ENCODE measurements around the gene SHLD1. TPM values are rescaled to one million over a fixed set of nuclear protein-coding genes. Genes with fewer than 3 reads are reported as not detected.
A peak's percentile ranks its signal among the peaks of the same experiment; 100 is the strongest.
"Not testable (repeated sequence)": the region's sequence is repeated elsewhere in the genome, so short reads cannot be mapped to it uniquely, and the experiment has no call there.

The SHLD1 gene
- total RNA-seq, 1 experiment from 2014 or later: 5.9 TPM

DNA sequence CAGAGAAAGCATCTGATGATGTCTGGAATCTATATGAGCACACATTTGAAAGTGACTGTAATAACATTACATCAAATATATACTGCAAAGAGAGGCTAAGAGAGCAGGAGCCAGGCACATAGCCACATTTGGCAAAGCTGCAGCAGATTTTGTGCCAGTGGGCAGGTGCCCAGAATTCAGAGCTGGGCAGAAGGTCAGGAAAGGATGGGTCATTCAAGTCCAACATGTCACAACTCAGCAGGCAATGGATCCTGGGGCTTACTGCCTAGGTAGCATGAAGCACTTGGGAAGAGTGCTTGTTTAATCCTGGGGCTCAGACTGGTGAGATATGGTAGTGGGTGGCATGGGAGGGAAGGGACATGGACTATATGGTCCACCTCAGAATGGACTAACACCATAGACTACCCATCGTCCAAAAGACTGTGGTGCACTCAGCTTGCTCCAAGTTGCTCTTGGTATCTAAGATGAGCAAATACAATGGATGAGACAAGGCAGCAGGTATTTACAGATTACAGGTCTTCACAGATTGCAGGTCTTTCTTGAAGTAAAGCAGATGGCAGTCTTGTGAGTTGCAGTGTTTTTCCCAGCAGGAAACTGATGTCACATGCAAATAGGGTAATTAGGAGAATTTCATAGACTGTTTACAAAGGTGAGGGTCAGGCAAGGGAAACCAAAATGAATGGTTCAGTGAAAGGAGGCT lies 31.2 kb upstream of the SHLD1 start:
- H3K9me3 ChIP-seq (ENCODE audit: insufficient read depth, low read depth): peaks cover 7% of the 10 kb centered on the region; the same call in 1 of the 2 replicates
- no peaks in the 10 kb centered on the region for H3K79me2 ChIP-seq (ENCODE audit: low read depth)
- H3F3A ChIP-seq (ENCODE audit: insufficient read depth, low read depth): peaks cover 38% of the 10 kb centered on the region
- intact Hi-C loops (cut with micrococcal nuclease; ENCODE audit: unreplicated experiment): loop anchor here (5.0 kb wide), 1 partner anchor 68 kb away; no protein-coding TSS in a partner anchor
- no peaks in the 10 kb centered on the region for H4K20me1 ChIP-seq (ENCODE audit: insufficient read depth)
- H3K36me3 ChIP-seq (ENCODE audit: low read depth): no peaks in the 10 kb centered on the region
- TF ChIP-seq, protein P1, sequence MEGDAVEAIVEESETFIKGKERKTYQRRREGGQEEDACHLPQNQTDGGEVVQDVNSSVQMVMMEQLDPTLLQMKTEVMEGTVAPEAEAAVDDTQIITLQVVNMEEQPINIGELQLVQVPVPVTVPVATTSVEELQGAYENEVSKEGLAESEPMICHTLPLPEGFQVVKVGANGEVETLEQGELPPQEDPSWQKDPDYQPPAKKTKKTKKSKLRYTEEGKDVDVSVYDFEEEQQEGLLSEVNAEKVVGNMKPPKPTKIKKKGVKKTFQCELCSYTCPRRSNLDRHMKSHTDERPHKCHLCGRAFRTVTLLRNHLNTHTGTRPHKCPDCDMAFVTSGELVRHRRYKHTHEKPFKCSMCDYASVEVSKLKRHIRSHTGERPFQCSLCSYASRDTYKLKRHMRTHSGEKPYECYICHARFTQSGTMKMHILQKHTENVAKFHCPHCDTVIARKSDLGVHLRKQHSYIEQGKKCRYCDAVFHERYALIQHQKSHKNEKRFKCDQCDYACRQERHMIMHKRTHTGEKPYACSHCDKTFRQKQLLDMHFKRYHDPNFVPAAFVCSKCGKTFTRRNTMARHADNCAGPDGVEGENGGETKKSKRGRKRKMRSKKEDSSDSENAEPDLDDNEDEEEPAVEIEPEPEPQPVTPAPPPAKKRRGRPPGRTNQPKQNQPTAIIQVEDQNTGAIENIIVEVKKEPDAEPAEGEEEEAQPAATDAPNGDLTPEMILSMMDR (conservative IDR thresholded peaks at IDR 0.05): no peak
- no peak for TF ChIP-seq EZH2 (IDR thresholded peaks at IDR 0.05; ENCODE audit: low read depth)
- ChIA-PET CTCF (no interaction called here), POLR2A (ENCODE audit: unreplicated experiment) (no interaction called here)
- H3K27me3 ChIP-seq (ENCODE audit: insufficient read depth, low read depth): no peaks in the 10 kb centered on the region
- no peak overlapping the region for H3K27ac ChIP-seq
- no peak for DNase-seq
- H3K4me2 ChIP-seq: no peak overlapping the region
- H2AFZ ChIP-seq: no peak overlapping the region
- no peaks in the 10 kb centered on the region for H3K9me2 ChIP-seq (ENCODE audit: insufficient read depth)
- BruUV-seq (replicated peaks): no TSS peak
- peaks cover 31% of the 10 kb centered on the region for H3K4me1 ChIP-seq (replicated peaks; ENCODE audit: insufficient read depth)
- no peak overlapping the region for H3K4me3 ChIP-seq

DNA sequence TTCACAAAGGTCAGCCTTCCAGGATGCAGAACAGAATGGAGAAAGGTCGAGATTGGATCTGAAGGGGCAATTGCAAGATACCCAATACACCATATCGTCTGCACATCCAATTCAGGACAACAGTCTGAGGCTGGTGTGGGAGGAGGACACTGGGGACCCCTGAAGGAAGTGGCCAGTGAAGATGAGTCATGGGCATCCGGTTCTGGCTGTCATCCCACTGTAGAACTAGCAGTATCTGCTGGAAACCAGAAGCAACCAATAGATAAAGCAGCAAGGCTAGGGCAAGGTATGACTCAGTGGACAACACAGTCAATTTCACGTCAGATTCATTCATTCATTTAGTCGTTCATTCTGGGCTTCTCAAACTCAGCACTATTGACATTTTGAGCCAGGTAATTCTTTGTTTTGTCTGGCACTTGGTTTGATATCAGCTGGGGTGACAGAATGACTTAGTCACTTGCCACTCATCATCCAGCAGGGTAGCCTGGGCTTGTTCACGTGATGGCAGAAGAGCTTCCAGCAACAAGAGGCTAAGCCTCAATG lies 30.3 kb upstream of the SHLD1 start:
- ChIA-PET POLR2A (ENCODE audit: unreplicated experiment) (interaction anchor here (0.5 kb wide), 1 partner anchor 565 kb away, joined by 4 read pairs; no protein-coding TSS in a partner anchor), CTCF (no interaction called here)
- Histone ChIP-seq H3K27ac (no peak overlapping the region), H3F3A (ENCODE audit: insufficient read depth, low read depth) (peaks cover 38% of the 10 kb centered on the region), H3K9me3 (ENCODE audit: insufficient read depth, low read depth) (peaks cover 7% of the 10 kb centered on the region; the same call in 1 of the 2 replicates), H3K27me3 (ENCODE audit: insufficient read depth, low read depth) (no peaks in the 10 kb centered on the region), H3K4me1 (replicated peaks; ENCODE audit: insufficient read depth) (peaks cover 31% of the 10 kb centered on the region), H2AFZ (no peak overlapping the region), H3K4me3 (no peak overlapping the region), H4K20me1 (ENCODE audit: insufficient read depth) (no peaks in the 10 kb centered on the region), H3K79me2 (ENCODE audit: low read depth) (no peaks in the 10 kb centered on the region), H3K36me3 (ENCODE audit: low read depth) (no peaks in the 10 kb centered on the region), H3K4me2 (no peak overlapping the region), H3K9me2 (ENCODE audit: insufficient read depth) (no peaks in the 10 kb centered on the region)
- DNase-seq: peak in 1 of 2 experiments; percentile 63
- intact Hi-C loops (cut with micrococcal nuclease; ENCODE audit: unreplicated experiment): loop anchor here (5.0 kb wide), 1 partner anchor 67 kb away; no protein-coding TSS in a partner anchor
- TF ChIP-seq EZH2 (IDR thresholded peaks at IDR 0.05; ENCODE audit: low read depth): no peak
- TF ChIP-seq, protein P1 (conservative IDR thresholded peaks at IDR 0.05): no peak
- BruUV-seq (replicated peaks): no TSS peak

DNA sequence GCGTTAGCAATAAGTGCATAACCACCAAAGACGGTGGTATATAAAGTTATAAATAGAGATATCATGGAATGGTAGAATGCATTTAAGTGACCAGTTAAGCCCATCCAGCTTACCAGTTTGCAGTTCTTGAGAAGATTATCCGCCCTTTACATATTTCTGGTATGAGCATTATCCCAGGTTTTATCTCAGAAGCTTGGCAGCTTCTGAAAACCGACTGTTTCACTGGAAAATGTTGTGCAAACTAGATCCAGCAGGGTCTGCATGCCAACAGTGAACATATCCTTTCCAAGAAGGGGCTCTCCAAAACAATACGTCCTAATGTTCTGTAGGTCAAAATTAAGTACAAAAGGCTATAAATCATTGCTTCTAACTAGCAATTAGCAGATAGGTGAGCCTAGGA lies 29.5 kb upstream of the SHLD1 start:
- no peaks in the 10 kb centered on the region for H4K20me1 ChIP-seq (ENCODE audit: insufficient read depth)
- no TSS peak for BruUV-seq (replicated peaks)
- CTCF ChIA-PET: no interaction called here
- H3K9me2 ChIP-seq (ENCODE audit: insufficient read depth): no peaks in the 10 kb centered on the region
- no peaks in the 10 kb centered on the region for H3K27me3 ChIP-seq (ENCODE audit: insufficient read depth, low read depth)
- no peaks in the 10 kb centered on the region for H3K79me2 ChIP-seq (ENCODE audit: low read depth)
- no peak for DNase-seq
- H3K36me3 ChIP-seq (ENCODE audit: low read depth): no peaks in the 10 kb centered on the region
- H3K4me2 ChIP-seq: no peak overlapping the region
- H3F3A ChIP-seq (ENCODE audit: insufficient read depth, low read depth): peaks cover 36% of the 10 kb centered on the region
- H3K9me3 ChIP-seq (ENCODE audit: insufficient read depth, low read depth): peaks cover under 1% of the 10 kb centered on the region; the same call in 1 of the 2 replicates
- intact Hi-C loops (cut with micrococcal nuclease; ENCODE audit: unreplicated experiment): no loop called here
- no peak overlapping the region for H2AFZ ChIP-seq
- POLR2A ChIA-PET (ENCODE audit: unreplicated experiment): interaction anchor here (0.5 kb wide), 1 partner anchor 566 kb away, joined by 4 read pairs; no protein-coding TSS in a partner anchor
- no peak overlapping the region for H3K27ac ChIP-seq
- peaks cover 31% of the 10 kb centered on the region for H3K4me1 ChIP-seq (replicated peaks; ENCODE audit: insufficient read depth)
- TF ChIP-seq, protein P1 (conservative IDR thresholded peaks at IDR 0.05): no peak
- TF ChIP-seq EZH2 (IDR thresholded peaks at IDR 0.05; ENCODE audit: low read depth): no peak
- H3K4me3 ChIP-seq: no peak overlapping the region

DNA sequence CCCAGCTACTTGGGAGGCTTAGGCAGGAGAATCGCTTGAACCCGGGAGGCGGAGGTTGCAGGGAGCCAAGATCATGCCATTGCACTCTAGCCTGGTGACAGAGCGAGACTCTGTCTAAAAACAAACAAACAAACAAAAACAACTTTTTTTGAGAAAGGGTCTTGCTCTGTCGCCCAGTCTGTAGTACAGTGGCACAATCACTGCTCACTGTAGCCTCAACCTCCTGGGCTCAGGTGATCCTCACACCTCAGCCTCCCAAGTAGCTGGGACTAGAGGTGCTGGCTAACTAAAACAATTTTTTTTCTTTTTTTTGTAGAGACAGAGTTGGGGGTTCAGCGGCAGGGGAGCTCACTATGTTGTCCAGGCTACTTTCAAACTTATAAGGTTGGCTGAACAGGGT lies 28.8 kb upstream of the SHLD1 start:
- H4K20me1 ChIP-seq (ENCODE audit: insufficient read depth); H3K4me2 ChIP-seq; POLR2A ChIA-PET (ENCODE audit: unreplicated experiment); CTCF ChIA-PET; H3K9me3 ChIP-seq (ENCODE audit: insufficient read depth, low read depth); DNase-seq; intact Hi-C loops (cut with micrococcal nuclease; ENCODE audit: unreplicated experiment); BruUV-seq (replicated peaks); H3K79me2 ChIP-seq (ENCODE audit: low read depth); H3K4me3 ChIP-seq; H3K36me3 ChIP-seq (ENCODE audit: low read depth); H3K9me2 ChIP-seq (ENCODE audit: insufficient read depth); H3K27ac ChIP-seq; H3K27me3 ChIP-seq (ENCODE audit: insufficient read depth, low read depth); H2AFZ ChIP-seq: not testable (repeated sequence)
- Histone ChIP-seq H3K4me1 (replicated peaks; ENCODE audit: insufficient read depth) (peaks cover 30% of the 10 kb centered on the region), H3F3A (ENCODE audit: insufficient read depth, low read depth) (peaks cover 33% of the 10 kb centered on the region)

Data from PC-9 (cell line).